Measurements from ENCODE around the gene FBXO10.

- TF ChIP-seq CTCF (IDR thresholded peaks at IDR 0.05; ENCODE audit: control extremely low read depth in 1 of 3, insufficient read depth in 1 of 3, low read depth in 1 of 3, low read length in 3 of 3) (no peak), KDM5A (IDR thresholded peaks at IDR 0.05; ENCODE audit: low read length) (no peak), SAP30 (IDR thresholded peaks at IDR 0.05; ENCODE audit: insufficient read depth, insufficient replicate concordance, low read length) (no peak), CEBPB (IDR thresholded peaks at IDR 0.05; ENCODE audit: low read depth, low read length) (no peak), ZNF274 (IDR thresholded peaks at IDR 0.05; ENCODE audit: borderline replicate concordance, extremely low read depth, low read length) (no peak), POLR2A (IDR thresholded peaks at IDR 0.05; ENCODE audit: control extremely low read depth in 1 of 2, low read depth in 2 of 2, low read length in 2 of 2) (no peak), JUN (IDR thresholded peaks at IDR 0.05; ENCODE audit: low read depth, low read length) (no peak), RXRA (IDR thresholded peaks at IDR 0.05; ENCODE audit: insufficient read depth, low read depth, low read length) (no peak), CREB1 (IDR thresholded peaks at IDR 0.05) (no peak), POLR2AphosphoS5 (IDR thresholded peaks at IDR 0.05; ENCODE audit: low read depth, low read length) (no peak), EP300 (IDR thresholded peaks at IDR 0.05; ENCODE audit: borderline replicate concordance in 1 of 2, low read depth in 2 of 2, low read length in 2 of 2) (no peak), RAD21 (IDR thresholded peaks at IDR 0.05 in 1 of 2, conservative IDR thresholded peaks at IDR 0.05 in 1 of 2; ENCODE audit: low read depth in 2 of 2, low read length in 2 of 2) (no peak)
- TF ChIP-seq, protein P1, sequence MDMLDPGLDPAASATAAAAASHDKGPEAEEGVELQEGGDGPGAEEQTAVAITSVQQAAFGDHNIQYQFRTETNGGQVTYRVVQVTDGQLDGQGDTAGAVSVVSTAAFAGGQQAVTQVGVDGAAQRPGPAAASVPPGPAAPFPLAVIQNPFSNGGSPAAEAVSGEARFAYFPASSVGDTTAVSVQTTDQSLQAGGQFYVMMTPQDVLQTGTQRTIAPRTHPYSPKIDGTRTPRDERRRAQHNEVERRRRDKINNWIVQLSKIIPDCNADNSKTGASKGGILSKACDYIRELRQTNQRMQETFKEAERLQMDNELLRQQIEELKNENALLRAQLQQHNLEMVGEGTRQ (IDR thresholded peaks at IDR 0.05; ENCODE audit: low read length) = no peak
Measured at GRCh38 chr9:37575001-37575400, 1.2 kb downstream of the FBXO10 start.
